Effector CD8-positive, alpha-beta T cell (primary cell): ENCODE measurements around the gene COA3.

Experiments
- DNase-seq: peaks from one replicate; lab custom pipeline; 2025; lab: John Stamatoyannopoulos, UW

Gene COA3

GRCh38 chr17:42754782-42755181 is 43.7 kb downstream of the COA3 start:
- DNase-seq: no peak

- DNase-seq: no peak
Observed at GRCh38 chr17:42751628-42752027, 46.9 kb downstream of the COA3 start.

- no peak for DNase-seq
Observed at GRCh38 chr17:42750739-42751344, 47.7 kb downstream of the COA3 start.

- DNase-seq: no peak
Observed at GRCh38 chr17:42748908-42749798, 49.4 kb downstream of the COA3 start.

- no peak for DNase-seq
Observed at GRCh38 chr17:42748202-42748907, 50.1 kb downstream of the COA3 start.
